Smooth muscle cell of the umbilical artery (primary cell): Measurements from ENCODE around the gene KRTAP10-7. TPM values are rescaled to one million over a fixed set of nuclear protein-coding genes. Genes with fewer than 3 reads are reported as not detected.

Source experiments
- total RNA-seq: library from RNA; depleted of rRNA; stranded (reverse); fragments of >200 nt; gene quantifications from 2 replicates; pipeline ENCODE4 v1.2.3, GENCODE V29; 2014

Gene KRTAP10-7, protein sequence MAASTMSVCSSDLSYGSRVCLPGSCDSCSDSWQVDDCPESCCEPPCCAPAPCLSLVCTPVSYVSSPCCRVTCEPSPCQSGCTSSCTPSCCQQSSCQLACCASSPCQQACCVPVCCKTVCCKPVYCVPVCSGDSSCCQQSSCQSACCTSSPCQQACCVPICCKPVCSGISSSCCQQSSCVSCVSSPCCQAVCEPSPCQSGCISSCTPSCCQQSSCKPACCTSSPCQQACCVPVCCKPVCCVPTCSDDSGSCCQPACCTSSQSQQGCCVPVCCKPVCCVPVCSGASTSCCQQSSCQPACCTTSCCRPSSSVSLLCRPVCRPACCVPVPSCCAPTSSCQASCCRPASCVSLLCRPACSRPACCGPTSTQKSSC
- not detected in 2 replicates for total RNA-seq

DNA sequence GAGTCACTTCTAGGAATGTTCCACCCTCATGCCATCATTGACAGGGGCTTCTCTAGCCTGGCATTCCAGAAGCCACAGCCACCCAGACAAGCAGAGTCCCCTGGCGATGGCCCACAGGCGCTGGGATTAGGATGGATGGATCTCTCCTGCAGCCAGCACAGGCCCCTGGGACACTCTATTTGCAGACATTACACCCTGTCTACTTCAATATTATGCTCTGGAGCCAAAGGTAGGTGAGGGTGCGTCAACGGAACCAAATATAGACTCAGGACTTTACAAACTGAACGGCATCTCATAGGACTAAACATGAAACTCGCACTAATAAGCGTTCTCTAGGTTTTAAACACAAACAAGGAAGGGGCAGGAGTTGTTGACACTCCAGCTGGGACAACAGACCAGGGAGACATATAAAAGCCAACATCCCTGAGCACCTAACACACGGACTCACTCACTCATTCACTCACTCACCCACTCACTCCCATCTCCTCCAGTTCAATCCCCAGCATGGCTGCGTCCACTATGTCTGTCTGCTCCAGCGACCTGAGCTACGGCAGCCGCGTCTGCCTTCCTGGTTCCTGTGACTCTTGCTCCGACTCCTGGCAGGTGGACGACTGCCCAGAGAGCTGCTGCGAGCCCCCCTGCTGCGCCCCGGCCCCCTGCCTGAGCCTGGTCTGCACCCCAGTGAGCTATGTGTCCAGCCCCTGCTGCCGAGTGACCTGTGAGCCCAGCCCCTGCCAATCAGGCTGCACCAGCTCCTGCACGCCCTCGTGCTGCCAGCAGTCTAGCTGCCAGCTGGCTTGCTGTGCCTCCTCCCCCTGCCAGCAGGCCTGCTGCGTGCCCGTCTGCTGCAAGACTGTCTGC lies at the start of gene KRTAP10-7:
Gene KRTAP10-7, plus strand, starts transcription at position 480 of the 861 bp plus-strand sequence. Its CDS starts 25 bp downstream, at position 505.

DNA sequence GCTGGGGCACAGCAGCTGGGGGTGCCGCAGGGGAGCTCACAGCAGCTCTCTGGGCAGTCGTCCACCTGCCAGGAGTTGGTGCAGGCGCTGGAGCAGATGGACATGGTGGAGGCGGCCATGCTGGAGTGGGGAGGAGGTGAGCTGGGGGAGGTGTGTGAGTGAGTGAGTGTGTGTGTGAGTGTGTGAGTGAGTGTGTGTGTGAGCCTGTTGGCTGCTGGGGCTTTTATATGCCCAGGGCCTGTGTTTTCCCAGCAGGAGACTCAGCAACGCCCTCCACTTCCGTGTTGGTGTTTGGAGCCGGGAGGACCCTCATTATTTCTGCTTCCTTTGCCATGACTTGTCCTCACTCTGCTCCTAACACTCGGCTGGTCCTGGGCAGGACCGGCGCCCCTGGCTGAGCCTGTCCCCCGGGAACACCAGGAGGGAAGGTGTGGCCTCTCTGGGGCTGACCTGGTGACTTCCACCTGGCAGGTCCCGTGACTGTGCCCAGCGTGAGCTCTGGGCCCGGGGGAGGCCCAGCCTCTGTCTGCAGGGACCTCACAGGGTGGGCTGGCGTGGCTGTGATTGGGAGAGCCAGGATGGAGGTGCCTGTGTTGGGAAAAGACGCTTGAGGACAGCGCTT lies 48.9 kb upstream of the KRTAP10-7 start, which contains the start of gene KRTAP10-2:
Gene KRTAP10-2, minus strand, starts transcription at position 166 of the 622 bp plus-strand sequence. Its CDS starts 47 bp downstream, at position 119.

DNA sequence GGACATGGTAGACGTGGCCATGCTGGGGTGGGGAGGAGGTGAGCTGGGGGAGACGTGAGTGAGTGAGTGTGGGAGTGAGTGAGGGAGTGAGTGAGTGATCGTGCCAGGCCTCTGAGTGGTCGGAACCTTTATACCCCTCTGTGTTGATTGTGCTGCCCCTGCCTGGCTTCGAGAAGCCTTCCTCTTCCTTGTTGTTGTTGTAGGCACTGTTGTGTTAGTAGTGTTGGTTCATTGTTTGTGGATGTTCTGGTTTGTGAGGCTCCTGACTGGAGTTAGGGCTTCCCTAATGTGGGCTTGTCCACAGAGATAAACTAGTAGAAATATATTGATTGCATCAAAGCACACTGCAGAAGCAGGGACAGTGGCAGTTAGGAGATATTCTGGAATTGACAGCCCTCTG lies 41.7 kb upstream of the KRTAP10-7 start, which contains the start of gene KRTAP10-3:
Gene KRTAP10-3, minus strand, starts transcription at position 101 of the 400 bp plus-strand sequence. Its CDS starts 80 bp downstream, at position 21.

DNA sequence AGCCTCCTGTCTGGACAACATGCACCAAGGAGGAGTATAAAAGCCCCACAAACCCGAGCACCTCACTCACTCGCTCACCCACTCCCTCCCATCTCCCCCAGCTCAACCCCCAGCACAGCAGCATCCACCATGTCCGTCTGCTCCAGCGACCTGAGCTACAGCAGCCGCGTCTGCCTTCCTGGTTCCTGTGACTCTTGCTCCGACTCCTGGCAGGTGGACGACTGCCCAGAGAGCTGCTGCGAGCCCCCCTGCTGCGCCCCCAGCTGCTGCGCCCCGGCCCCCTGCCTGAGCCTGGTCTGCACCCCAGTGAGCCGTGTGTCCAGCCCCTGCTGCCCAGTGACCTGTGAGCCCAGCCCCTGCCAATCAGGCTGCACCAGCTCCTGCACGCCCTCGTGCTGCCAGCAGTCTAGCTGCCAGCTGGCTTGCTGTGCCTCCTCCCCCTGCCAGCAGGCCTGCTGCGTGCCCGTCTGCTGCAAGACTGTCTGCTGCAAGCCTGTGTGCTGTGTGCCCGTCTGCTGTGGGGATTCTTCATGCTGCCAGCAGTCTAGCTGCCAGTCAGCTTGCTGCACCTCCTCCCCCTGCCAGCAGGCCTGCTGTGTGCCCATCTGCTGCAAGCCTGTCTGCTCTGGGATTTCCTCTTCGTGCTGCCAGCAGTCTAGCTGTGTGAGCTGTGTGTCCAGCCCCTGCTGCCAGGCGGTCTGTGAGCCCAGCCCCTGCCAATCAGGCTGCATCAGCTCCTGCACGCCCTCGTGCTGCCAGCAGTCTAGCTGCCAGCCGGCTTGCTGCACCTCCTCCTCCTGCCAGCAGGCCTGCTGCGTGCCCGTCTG lies 26.6 kb upstream of the KRTAP10-7 start, which contains the start of gene KRTAP10-4:
Gene KRTAP10-4, plus strand, starts transcription at position 100 of the 827 bp plus-strand sequence. Its CDS starts 30 bp downstream, at position 130.

DNA sequence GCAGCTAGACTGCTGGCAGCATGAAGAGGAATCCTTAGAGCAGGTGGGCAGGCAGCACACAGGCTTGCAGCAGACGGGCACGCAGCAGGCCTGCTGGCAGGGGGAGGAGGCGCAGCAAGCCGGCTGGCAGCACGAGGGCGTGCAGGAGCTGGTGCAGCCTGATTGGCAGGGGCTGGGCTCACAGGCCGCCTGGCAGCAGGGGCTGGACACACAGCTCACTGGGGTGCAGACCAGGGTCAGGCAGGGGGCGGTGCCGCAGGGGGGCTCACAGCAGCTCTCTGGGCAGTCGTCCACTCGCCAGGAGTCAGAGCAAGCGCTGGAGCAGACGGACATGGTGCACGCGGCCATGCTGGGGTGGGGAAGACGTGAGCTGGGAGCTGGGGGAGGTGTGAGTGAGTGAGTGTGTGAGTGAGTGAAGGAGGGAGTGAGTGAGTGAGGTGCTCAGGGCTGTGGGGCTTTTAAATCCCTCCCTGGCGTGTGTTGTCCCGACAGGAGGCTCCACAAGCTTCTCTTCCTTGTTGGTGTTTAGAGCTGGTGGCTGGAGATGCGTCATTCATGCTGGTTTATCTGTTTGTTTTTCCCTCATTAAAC lies 20.1 kb upstream of the KRTAP10-7 start, which contains the start of gene KRTAP10-5:
Gene KRTAP10-5, minus strand, starts transcription at position 374 of the 591 bp plus-strand sequence. Its CDS starts 26 bp downstream, at position 348.

DNA sequence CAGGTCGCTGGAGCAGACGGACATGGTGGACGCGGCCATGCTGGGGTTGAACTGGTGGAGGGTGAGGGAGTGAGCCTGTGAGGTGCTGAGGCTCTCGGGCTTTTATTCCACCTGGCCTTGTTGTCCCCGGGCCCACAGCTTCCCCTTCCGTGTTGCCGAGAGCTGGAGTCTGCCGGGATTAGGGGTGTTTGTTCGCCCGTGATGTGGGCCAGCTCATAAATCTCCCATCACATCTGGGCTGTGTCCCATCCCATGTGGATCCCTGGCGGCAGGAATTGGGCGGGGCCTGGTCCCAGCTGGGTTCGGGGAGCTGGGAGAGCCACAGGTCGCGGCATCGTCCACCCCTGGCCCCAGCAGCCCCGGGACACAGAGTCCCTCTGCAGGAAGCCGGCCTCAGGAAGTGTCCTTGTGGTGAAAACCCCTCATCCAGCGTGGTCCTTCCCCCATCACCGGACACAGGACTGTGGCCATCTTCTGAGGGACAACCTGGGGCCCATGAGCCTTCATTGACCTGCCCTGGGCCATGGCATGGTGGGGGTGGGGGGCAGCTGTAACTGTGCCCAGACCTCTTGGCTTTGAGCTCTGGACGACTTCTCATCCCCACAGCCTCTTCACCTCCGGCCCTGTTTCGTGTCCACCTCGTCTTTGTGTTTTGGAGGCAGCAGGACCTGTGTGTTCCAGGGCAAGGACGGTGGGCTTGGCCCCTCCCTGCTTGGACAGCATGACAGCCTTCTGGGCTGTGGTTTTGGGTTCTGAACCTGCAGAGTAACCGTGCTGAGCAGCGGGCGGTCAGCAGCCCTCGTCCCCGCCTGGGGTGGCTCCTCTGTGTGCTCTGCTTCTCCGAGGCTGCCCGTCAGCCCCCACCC lies 7.7 kb upstream of the KRTAP10-7 start, which contains the start of gene KRTAP10-6:
Gene KRTAP10-6, minus strand, starts transcription at position 60 of the 866 bp plus-strand sequence. Its CDS starts 21 bp downstream, at position 39.

DNA sequence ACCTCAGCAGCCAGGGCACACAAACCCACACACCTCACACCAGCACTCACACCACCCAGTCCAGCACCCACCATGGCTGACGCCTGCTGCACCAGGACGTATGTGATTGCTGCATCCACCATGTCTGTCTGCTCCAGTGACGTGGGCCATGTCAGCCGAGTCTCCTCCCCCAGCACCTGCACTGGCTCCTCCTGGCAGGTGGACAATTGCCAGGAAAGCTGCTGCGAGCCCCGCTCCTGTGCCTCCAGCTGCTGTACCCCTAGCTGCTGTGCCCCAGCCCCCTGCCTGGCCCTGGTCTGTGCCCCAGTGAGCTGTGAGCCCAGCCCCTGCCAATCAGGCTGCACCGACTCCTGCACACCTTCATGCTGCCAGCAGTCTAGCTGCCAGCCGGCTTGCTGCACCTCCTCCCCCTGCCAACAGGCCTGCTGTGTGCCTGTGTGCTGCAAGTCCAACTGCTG lies 11.7 kb downstream of the KRTAP10-7 start, which contains the start of gene KRTAP10-8:
Gene KRTAP10-8, plus strand, starts transcription at position 51 of the 458 bp plus-strand sequence. Its CDS starts 22 bp downstream, at position 73.

DNA sequence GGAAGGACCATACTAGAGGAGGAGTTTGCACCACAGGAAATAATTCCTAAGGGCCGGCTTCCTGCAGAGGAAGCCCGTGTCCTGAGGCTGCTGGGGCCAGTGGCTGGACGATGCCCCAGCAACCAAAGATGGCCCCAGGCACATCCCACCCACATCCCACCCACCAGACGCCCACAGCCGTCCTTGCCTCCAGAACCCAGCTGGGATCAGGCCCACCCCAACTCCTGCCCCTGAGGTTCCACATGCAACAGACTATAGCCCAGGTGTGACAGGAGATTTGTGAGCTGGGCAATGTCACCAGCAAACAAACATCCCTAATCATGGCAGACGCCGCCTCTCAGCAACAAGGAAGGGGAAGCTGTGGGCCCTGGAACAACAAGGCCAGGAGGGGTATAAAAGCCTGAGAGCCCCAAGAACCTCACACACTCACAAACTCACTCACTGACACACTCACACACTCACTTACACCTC lies 26.3 kb downstream of the KRTAP10-7 start, which contains the start of gene KRTAP10-9:
Gene KRTAP10-9, plus strand, starts transcription at position 421 of the 471 bp plus-strand sequence. CDS start 79 bp downstream, outside the sequence.

DNA sequence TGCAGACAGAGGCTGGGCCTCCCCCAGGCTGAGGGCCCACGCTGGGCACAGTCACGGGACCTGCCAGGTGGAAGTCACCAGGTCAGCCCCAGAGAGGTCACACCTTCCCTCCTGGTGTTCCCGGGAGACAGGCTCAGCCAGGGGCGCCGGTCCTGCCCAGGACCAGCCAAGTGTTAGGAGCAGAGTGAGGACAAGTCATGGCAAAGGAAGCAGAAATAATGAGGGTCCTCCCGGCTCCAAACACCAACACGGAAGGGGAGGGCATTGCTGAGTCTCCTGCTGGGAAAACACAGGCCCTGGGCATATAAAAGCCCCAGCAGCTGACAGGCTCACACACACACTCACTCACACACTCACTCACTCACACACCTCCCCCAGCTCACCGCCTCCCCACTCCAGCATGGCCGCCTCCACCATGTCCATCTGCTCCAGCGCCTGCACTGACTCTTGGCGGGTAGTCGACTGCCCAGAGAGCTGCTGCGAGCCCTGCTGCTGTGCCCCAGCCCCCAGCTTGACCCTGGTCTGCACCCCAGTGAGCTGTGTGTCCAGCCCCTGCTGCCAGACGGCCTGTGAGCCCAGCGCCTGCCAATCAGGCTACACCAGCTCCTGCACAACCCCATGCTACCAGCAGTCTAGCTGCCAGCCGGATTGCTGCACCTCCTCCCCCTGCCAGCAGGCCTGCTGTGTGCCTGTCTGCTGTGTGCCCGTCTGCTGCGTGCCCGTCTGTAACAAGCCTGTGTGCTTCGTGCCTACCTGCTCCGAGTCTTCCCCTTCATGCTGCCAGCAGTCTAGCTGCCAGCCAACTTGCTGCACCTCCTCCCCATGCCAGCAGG lies 36.8 kb downstream of the KRTAP10-7 start, which contains the start of gene KRTAP10-10:
Gene KRTAP10-10, plus strand, starts transcription at position 339 of the 833 bp plus-strand sequence. Its CDS starts 62 bp downstream, at position 401.

DNA sequence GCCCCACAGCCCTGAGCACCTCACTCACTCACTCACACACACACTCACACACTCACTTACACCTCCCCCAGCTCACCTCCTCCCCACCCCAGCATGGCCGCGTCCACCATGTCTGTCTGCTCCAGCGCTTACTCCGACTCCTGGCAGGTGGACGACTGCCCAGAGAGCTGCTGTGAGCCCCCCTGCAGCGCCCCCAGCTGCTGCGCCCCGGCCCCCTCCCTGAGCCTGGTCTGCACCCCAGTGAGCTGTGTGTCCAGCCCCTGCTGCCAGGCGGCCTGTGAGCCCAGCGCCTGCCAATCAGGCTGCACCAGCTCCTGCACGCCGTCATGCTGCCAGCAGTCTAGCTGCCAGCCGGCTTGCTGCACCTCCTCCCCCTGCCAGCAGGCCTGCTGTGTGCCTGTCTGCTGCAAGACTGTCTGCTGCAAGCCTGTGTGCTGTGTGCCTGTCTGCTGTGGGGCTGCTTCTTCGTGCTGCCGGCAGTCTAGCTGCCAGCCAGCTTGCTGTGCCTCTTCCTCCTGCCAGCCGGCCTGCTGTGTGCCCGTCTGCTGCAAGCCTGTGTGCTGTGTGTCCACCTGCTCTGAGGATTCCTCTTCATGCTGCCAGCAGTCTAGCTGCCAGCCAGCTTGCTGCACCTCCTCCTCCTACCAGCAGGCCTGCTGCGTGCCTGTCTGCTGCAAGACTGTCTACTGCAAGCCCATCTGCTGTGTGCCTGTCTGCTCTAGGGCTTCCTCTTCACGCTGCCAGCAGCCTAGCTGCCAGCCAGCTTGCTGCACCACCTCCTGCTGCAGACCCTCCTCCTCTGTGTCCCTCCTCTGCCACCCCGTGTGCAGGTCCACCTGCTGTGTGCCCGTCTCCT lies 46.2 kb downstream of the KRTAP10-7 start, which contains the start of gene KRTAP10-11:
Gene KRTAP10-11, plus strand, starts transcription at position 49 of the 856 bp plus-strand sequence. Its CDS starts 45 bp downstream, at position 94.

Other genes with a start within 250 kb of the KRTAP10-7 start
- gene TRPM2, start 247.0 kb upstream of the KRTAP10-7 start, total RNA-seq = under 0.01 TPM in 1 of 2 replicates, not detected in the other
- gene LRRC3, start 145.1 kb upstream of the KRTAP10-7 start, total RNA-seq = 0.78 and 0.89 TPM in 2 replicates
- not detected in 2 replicates for gene KRTAP10-1, start 60.4 kb upstream of the KRTAP10-7 start, total RNA-seq
- gene KRTAP10-2, start 49.1 kb upstream of the KRTAP10-7 start, total RNA-seq = not detected in 2 replicates
- gene KRTAP10-3, start 41.8 kb upstream of the KRTAP10-7 start, total RNA-seq = not detected in 2 replicates
- gene KRTAP10-4, start 26.9 kb upstream of the KRTAP10-7 start, total RNA-seq = not detected in 2 replicates
- gene KRTAP10-5, start 20.0 kb upstream of the KRTAP10-7 start, total RNA-seq = not detected in 2 replicates
- not detected in 2 replicates for gene KRTAP10-6, start 8.1 kb upstream of the KRTAP10-7 start, total RNA-seq
- gene KRTAP10-8, start 11.5 kb downstream of the KRTAP10-7 start, total RNA-seq = not detected in 2 replicates
- gene KRTAP10-9, start 26.5 kb downstream of the KRTAP10-7 start, total RNA-seq = not detected in 2 replicates
- gene KRTAP10-10, start 36.8 kb downstream of the KRTAP10-7 start, total RNA-seq = not detected in 2 replicates
- gene KRTAP10-11, start 45.8 kb downstream of the KRTAP10-7 start, total RNA-seq = not detected in 2 replicates
- not detected in 2 replicates for gene KRTAP12-4, start 54.1 kb downstream of the KRTAP10-7 start, total RNA-seq
- gene KRTAP12-3, start 57.3 kb downstream of the KRTAP10-7 start, total RNA-seq = not detected in 2 replicates
- not detected in 2 replicates for gene KRTAP12-2, start 66.3 kb downstream of the KRTAP10-7 start, total RNA-seq
- not detected in 2 replicates for gene KRTAP12-1, start 81.6 kb downstream of the KRTAP10-7 start, total RNA-seq
- not detected in 2 replicates for gene KRTAP10-12, start 96.6 kb downstream of the KRTAP10-7 start, total RNA-seq
- not detected in 2 replicates for gene TSPEAR, start 111.0 kb downstream of the KRTAP10-7 start, total RNA-seq
- gene UBE2G2, start 201.2 kb downstream of the KRTAP10-7 start, total RNA-seq = 64.4 and 85.2 TPM in 2 replicates
- gene SUMO3, start 217.5 kb downstream of the KRTAP10-7 start, total RNA-seq = 65.6 and 93.1 TPM in 2 replicates